HepG2 (cell line): Measurements from ENCODE around the gene YIF1B. TPM values are rescaled to one million over a fixed set of nuclear protein-coding genes. Genes with fewer than 3 reads are reported as not detected.

Experiments
- HCFC1 ChIP-seq: fragments of 150-350 bp; IDR thresholded peaks from 2 replicates; pipeline ENCODE4 v1.6.1; 2014; ENCODE audit warnings: low read depth, low read length
- HDAC2 ChIP-seq: sonication (generic); formaldehyde crosslinking; IDR thresholded peaks from 2 replicates; pipeline ENCODE4 v1.4.0; 2020; ENCODE audit warnings: missing genetic modification reagents
- HOXA5 ChIP-seq: sonication (generic); formaldehyde crosslinking; IDR thresholded peaks from 2 replicates; pipeline ENCODE4 v1.4.0; 2020; ENCODE audit warnings: missing genetic modification reagents
- MTA1 ChIP-seq: sonication (generic); formaldehyde crosslinking; IDR thresholded peaks from 2 replicates; pipeline ENCODE4 v1.4.0; 2020; ENCODE audit warnings: missing genetic modification reagents, mild to moderate bottlenecking, borderline replicate concordance
- PAWR ChIP-seq: sonication (generic); formaldehyde crosslinking; IDR thresholded peaks from 2 replicates; pipeline ENCODE4 v1.4.0; 2020; ENCODE audit warnings: missing genetic modification reagents, mild to moderate bottlenecking, borderline replicate concordance
- PCBP1 ChIP-seq: fragments of 200-400 bp; formaldehyde crosslinking; IDR thresholded peaks from 2 replicates; pipeline ENCODE4 v1.6.1; 2017; ENCODE audit warnings: mild to moderate bottlenecking, low read depth, low read length, borderline replicate concordance
- PRPF4 ChIP-seq: fragments of 200-400 bp; formaldehyde crosslinking; IDR thresholded peaks from 2 replicates; pipeline ENCODE4 v1.6.1; 2016; ENCODE audit warnings: low read length, low read depth; ENCODE audit not compliant: poor library complexity, severe bottlenecking
- RBFOX2 ChIP-seq: fragments of 200-400 bp; formaldehyde crosslinking; IDR thresholded peaks from 2 replicates; pipeline ENCODE4 v1.6.1; 2017; ENCODE audit warnings: low read depth, mild to moderate bottlenecking, low read length
- SMC3 ChIP-seq: IDR thresholded peaks from 2 replicates; pipeline ENCODE4 v1.6.1; 2011; ENCODE audit warnings: low read length, improper control_type of control experiment
- TCF12 ChIP-seq, 2 experiments: fragments of 450-650 bp in 1 of 2; sonication (generic) in 1 of 2; formaldehyde crosslinking in 1 of 2; IDR thresholded peaks; 2 replicates each; pipeline versions ENCODE4 v1.6.1 to v1.8.0; 2017 to 2022; ENCODE audit warnings: antibody characterized with exemption in 1 of 2, mild to moderate bottlenecking in 1 of 2, missing genetic modification reagents in 1 of 2, moderate library complexity in 1 of 2
- ZBTB7B ChIP-seq: sonication (generic); formaldehyde crosslinking; IDR thresholded peaks from 2 replicates; pipeline ENCODE4 v1.4.0; 2020; ENCODE audit warnings: missing genetic modification reagents
- ZFP36L1 ChIP-seq: sonication (generic); formaldehyde crosslinking; IDR thresholded peaks from 2 replicates; pipeline ENCODE4 v1.8.0; 2022; ENCODE audit warnings: mild to moderate bottlenecking, missing genetic modification reagents, moderate library complexity
- ZNF451 ChIP-seq: sonication (generic); formaldehyde crosslinking; IDR thresholded peaks from 2 replicates; pipeline ENCODE4 v1.5.0; 2020; ENCODE audit warnings: mild to moderate bottlenecking, missing genetic modification reagents
- ZNF629 ChIP-seq: sonication (generic); formaldehyde crosslinking; conservative IDR thresholded peaks from 2 replicates; pipeline ENCODE4 v1.5.0; 2020; ENCODE audit warnings: missing genetic modification reagents
- ZNF777 ChIP-seq: sonication (generic); formaldehyde crosslinking; IDR thresholded peaks from 2 replicates; pipeline ENCODE4 v1.4.0; 2020; ENCODE audit warnings: missing genetic modification reagents
- polyA plus RNA-seq, 8 experiments: library from polyadenylated mRNA; depleted of rRNA in 3 of 8; stranded (reverse) in 7 of 8; unstranded in 1 of 8; fragments of >200 nt; fragmentation: Illumina TruSeq in 4 of 8; extraction: Trizol in 4 of 8; gene quantifications; 2 replicates each; pipeline versions ENCODE4 v1.2.1 to v1.2.3, GENCODE V29; 2011 to 2016; ENCODE audit warnings: low read depth in 4 of 8, missing spikeins in 1 of 8, mixed read lengths in 1 of 8; ENCODE audit not compliant: insufficient read depth in 1 of 8
- total RNA-seq, 5 experiments: library from RNA; depleted of rRNA; stranded (reverse); fragments of >200 nt; fragmentation: Illumina TruSeq; extraction: Trizol; gene quantifications; 2 replicates each; pipeline ENCODE4 v1.2.3, GENCODE V29; 2016; ENCODE audit warnings: low read depth in 1 of 5
- TF ChIP-seq, protein P1 (sequence below): sonication (generic); formaldehyde crosslinking; IDR thresholded peaks from 2 replicates; pipeline ENCODE4 v1.8.1; 2022; ENCODE audit warnings: mild to moderate bottlenecking, missing genetic modification reagents
- TF ChIP-seq, protein P2 (sequence below): sonication (generic); formaldehyde crosslinking; IDR thresholded peaks from 2 replicates; pipeline ENCODE4 v1.4.0; 2020; ENCODE audit warnings: mild to moderate bottlenecking, missing genetic modification reagents
- TF ChIP-seq, protein P3 (sequence below): sonication (generic); formaldehyde crosslinking; IDR thresholded peaks from 2 replicates; pipeline ENCODE4 v1.4.0; 2020; ENCODE audit warnings: missing genetic modification reagents
- TF ChIP-seq, protein P4 (sequence below): IDR thresholded peaks from 2 replicates; pipeline ENCODE4 v1.6.1; 2016
- TF ChIP-seq, protein P5 (sequence below): sonication (generic); formaldehyde crosslinking; IDR thresholded peaks from 2 replicates; pipeline ENCODE4 v1.5.0; 2020; ENCODE audit warnings: missing genetic modification reagents, mild to moderate bottlenecking, borderline replicate concordance

Gene YIF1B
- total and polyA plus RNA-seq, 2 of the 13 experiments (the other 11 are each of a cell fraction or from before 2014, with no cell fraction given): 41.4 to 85.2 TPM

DNA sequence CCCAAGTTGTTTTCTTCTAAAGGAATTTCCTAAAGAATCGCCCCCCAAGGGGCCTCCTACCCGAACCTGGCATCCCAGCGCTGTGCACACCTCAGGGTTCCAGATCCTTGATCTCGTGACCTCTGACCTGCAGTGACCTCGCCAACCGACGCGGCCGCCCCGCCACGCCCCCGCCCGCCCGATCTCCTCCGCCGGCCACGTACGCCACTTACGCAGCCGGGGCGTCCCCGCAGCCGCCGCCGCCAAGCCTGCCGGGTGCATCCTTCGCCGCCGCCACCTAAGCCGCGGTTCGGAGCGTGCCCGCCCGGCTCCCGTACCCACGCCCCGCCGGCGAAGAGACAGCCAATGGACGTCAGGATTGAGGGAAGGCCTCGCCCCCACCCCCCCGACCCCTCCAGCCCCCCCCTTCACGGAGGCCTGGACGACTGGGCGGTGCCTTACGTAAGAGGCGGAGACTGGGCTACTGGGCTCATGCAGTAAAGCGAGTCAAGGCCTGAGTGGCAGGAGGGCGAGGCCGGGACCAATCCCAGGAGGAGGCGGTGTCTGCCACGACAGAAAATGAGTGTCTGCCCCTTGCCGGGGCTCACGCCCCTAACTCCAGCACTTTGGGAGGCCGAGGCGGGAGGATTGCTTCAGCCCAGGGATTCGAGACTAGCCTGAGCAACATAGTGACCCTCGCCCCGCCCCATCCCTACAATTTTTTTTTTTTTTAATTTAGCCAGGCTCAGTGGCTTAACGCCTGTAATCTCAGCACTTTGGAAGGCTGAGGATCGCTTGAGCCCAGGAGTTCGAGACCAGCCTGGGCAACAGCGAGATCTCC, at the start of gene YIF1B (continued):
- TF ChIP-seq ZFP36L1 (CRISPR knock-in tag) (no peak), PCBP1 (no peak), ZBTB7B (no peak; the same call in 1 of the 2 replicates), PRPF4 (no peak), ZNF777 (CRISPR knock-in tag) (no peak), HDAC2 (no peak; the same call in 1 of the 2 replicates), RBFOX2 (0 out of 2 replicates have a peak, but pooled peaks have one; percentile 43), HCFC1 (no peak; the same call in 1 of the 2 replicates), PAWR (no peak), TCF12 (IDR thresholded peaks at IDR 0.05) (no peak), TCF12 (CRISPR knock-in tag; IDR thresholded peaks at IDR 0.05) (no peak), MTA1 (CRISPR knock-in tag) (no peak), ZNF629 (CRISPR knock-in tag) (0 out of 2 replicates have a peak, but pooled peaks have one; percentile 14), HOXA5 (CRISPR knock-in tag) (no peak), ZNF451 (CRISPR knock-in tag) (no peak; the same call in 1 of the 2 replicates), SMC3 (no peak)
- TF ChIP-seq, protein P1, sequence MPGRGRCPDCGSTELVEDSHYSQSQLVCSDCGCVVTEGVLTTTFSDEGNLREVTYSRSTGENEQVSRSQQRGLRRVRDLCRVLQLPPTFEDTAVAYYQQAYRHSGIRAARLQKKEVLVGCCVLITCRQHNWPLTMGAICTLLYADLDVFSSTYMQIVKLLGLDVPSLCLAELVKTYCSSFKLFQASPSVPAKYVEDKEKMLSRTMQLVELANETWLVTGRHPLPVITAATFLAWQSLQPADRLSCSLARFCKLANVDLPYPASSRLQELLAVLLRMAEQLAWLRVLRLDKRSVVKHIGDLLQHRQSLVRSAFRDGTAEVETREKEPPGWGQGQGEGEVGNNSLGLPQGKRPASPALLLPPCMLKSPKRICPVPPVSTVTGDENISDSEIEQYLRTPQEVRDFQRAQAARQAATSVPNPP (CRISPR knock-in tag): no peak
- TF ChIP-seq, protein P2, sequence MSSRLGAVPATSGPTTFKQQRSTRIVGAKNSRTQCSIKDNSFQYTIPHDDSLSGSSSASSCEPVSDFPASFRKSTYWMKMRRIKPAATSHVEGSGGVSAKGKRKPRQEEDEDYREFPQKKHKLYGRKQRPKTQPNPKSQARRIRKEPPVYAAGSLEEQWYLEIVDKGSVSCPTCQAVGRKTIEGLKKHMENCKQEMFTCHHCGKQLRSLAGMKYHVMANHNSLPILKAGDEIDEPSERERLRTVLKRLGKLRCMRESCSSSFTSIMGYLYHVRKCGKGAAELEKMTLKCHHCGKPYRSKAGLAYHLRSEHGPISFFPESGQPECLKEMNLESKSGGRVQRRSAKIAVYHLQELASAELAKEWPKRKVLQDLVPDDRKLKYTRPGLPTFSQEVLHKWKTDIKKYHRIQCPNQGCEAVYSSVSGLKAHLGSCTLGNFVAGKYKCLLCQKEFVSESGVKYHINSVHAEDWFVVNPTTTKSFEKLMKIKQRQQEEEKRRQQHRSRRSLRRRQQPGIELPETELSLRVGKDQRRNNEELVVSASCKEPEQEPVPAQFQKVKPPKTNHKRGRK (CRISPR knock-in tag): no peak
- TF ChIP-seq, protein P3, sequence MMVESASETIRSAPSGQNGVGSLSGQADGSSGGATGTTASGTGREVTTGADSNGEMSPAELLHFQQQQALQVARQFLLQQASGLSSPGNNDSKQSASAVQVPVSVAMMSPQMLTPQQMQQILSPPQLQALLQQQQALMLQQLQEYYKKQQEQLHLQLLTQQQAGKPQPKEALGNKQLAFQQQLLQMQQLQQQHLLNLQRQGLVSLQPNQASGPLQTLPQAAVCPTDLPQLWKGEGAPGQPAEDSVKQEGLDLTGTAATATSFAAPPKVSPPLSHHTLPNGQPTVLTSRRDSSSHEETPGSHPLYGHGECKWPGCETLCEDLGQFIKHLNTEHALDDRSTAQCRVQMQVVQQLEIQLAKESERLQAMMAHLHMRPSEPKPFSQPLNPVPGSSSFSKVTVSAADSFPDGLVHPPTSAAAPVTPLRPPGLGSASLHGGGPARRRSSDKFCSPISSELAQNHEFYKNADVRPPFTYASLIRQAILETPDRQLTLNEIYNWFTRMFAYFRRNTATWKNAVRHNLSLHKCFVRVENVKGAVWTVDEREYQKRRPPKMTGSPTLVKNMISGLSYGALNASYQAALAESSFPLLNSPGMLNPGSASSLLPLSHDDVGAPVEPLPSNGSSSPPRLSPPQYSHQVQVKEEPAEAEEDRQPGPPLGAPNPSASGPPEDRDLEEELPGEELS (CRISPR knock-in tag): 0 out of 2 replicates have a peak, but pooled peaks have one; percentile 14
- TF ChIP-seq, protein P4, sequence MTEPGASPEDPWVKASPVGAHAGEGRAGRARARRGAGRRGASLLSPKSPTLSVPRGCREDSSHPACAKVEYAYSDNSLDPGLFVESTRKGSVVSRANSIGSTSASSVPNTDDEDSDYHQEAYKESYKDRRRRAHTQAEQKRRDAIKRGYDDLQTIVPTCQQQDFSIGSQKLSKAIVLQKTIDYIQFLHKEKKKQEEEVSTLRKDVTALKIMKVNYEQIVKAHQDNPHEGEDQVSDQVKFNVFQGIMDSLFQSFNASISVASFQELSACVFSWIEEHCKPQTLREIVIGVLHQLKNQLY (CRISPR knock-in tag): no peak
- TF ChIP-seq, protein P5, sequence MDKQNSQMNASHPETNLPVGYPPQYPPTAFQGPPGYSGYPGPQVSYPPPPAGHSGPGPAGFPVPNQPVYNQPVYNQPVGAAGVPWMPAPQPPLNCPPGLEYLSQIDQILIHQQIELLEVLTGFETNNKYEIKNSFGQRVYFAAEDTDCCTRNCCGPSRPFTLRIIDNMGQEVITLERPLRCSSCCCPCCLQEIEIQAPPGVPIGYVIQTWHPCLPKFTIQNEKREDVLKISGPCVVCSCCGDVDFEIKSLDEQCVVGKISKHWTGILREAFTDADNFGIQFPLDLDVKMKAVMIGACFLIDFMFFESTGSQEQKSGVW: no peak
